Muscle of leg (tissue), 11 donors: ENCODE measurements around the gene OR51A7. TPM values are rescaled to one million over a fixed set of nuclear protein-coding genes. Genes with fewer than 3 reads are reported as not detected.
"Not testable (repeated sequence)": the region's sequence is repeated elsewhere in the genome, so short reads cannot be mapped to it uniquely, and the experiment has no call there.

Experiments used
- DNase-seq: peaks from one replicate; pipeline ENCODE4 v3.0.0; 2013
- H3K27ac ChIP-seq: one replicate; pipeline ENCODE4 v1.5.1; 2013; ENCODE audit warnings: mild to moderate bottlenecking, low read length, control low read depth
- H3K27me3 ChIP-seq: one replicate; pipeline ENCODE4 v1.6.1; 2013; ENCODE audit warnings: low read length; ENCODE audit not compliant: control insufficient read depth, insufficient read depth
- H3K36me3 ChIP-seq: one replicate; pipeline ENCODE4 v1.6.1; 2013; ENCODE audit warnings: low read length; ENCODE audit not compliant: control insufficient read depth, insufficient read depth
- H3K4me1 ChIP-seq: one replicate; pipeline ENCODE4 v1.6.1; 2013; ENCODE audit warnings: low read length; ENCODE audit not compliant: control insufficient read depth, insufficient read depth
- H3K4me3 ChIP-seq: one replicate; pipeline ENCODE4 v1.5.1; 2013; ENCODE audit warnings: low read length, control low read depth
- H3K9me3 ChIP-seq: replicated peaks from 2 replicates; pipeline ENCODE4 v1.6.1; 2013; ENCODE audit warnings: low read depth, low read length; ENCODE audit not compliant: control insufficient read depth
- WGBS: methylation state at CpG from one replicate; pipeline ENCODE4 v1.1.5; 2013; ENCODE audit warnings: missing lambda C conversion rate; ENCODE audit not compliant: insufficient coverage; 5-methylcytosine and 5-hydroxymethylcytosine counted together
- polyA plus RNA-seq, 8 donors: library from polyadenylated mRNA; unstranded; fragments of 120-200 nt; gene quantifications; one replicate each; pipeline versions ENCODE4 v1.2.1 to v1.2.3, GENCODE V29; 2013; ENCODE audit warnings: inconsistent platforms in 1 of 8, low replicate concordance in 1 of 8; ENCODE audit not compliant: insufficient read length in 8 of 8, insufficient read depth in 1 of 8
- total RNA-seq: library from RNA; stranded (reverse); fragments of 120-200 nt; gene quantifications from one replicate; pipeline ENCODE4 v1.2.4, GENCODE V29; 2013

OR51A7 gene
- total and polyA plus RNA-seq, 9 donors = not detected

DNA sequence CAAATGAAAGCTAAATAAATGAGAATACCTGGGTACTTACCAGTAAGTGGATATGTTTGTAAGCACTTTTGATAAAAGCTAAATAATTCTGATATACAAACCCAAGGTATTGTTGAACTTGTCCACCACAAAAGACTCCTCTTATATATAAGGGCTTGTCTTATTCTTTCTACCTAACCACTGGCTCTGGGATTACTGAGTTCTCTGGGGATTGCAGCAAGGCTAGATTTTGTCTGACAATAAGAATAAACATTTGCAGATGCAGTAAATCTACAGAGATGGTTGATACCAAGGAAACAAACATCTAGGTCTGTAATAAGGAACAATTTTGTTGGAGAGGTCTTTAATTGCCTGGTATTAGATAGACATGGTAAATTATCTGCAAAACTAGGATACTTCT, 43.9 kb downstream of the OR51A7 start, which contains the start of gene OR51A4:
Gene OR51A4 (minus strand): TSS at position 101 of the 400 bp plus-strand sequence. CDS start 505 bp downstream, outside the sequence.
- no peaks in the 10 kb centered on the region for H3K27me3 ChIP-seq
- no peak for DNase-seq
- no peaks in the 10 kb centered on the region for H3K4me1 ChIP-seq
- H3K27ac ChIP-seq = no peak within 1 kb of the TSS
- H3K36me3 ChIP-seq = no peaks in the 10 kb centered on the region
- H3K9me3 ChIP-seq = no peaks in the 10 kb centered on the region
- no peak within 1 kb of the TSS for H3K4me3 ChIP-seq

- not testable (repeated sequence) for H3K9me3 ChIP-seq, H3K27ac ChIP-seq, H3K27me3 ChIP-seq, H3K36me3 ChIP-seq, H3K4me1 ChIP-seq, DNase-seq, H3K4me3 ChIP-seq
- WGBS = 67% methylated on average over 1 of the region's 2 CpGs
Measured at GRCh38 chr11:4955613-4956012, 52.0 kb downstream of the OR51A7 start, which contains the start of gene OR51A2. OR51A2 (minus strand) TSS chr11:4955713; CDS start chr11:4955713, 0 bp downstream.

GRCh38 chr11:4957396-4957795, 53.8 kb downstream of the OR51A7 start:
- no peak overlapping the region for H3K27ac ChIP-seq
- H3K9me3 ChIP-seq = no peaks in the 10 kb centered on the region
- 83% methylated on average over 2 of the region's 4 CpGs for WGBS
- H3K27me3 ChIP-seq = no peaks in the 10 kb centered on the region
- H3K36me3 ChIP-seq = no peaks in the 10 kb centered on the region
- no peak overlapping the region for H3K4me3 ChIP-seq
- no peak for DNase-seq
- H3K4me1 ChIP-seq = no peaks in the 10 kb centered on the region

Other genes with a start within 250 kb of the OR51A7 start
- gene OR51E2, start 205.9 kb upstream of the OR51A7 start, total RNA-seq = 0.53 TPM
- 1 to 10 TPM in 5 of 8 donors, under 1 TPM in 3; 0.51 to 1.8 (median 1.1) TPM for gene OR51E2, start 205.9 kb upstream of the OR51A7 start, polyA plus RNA-seq
- not detected for gene MMP26, start 199.0 kb upstream of the OR51A7 start, total RNA-seq
- gene MMP26, start 199.0 kb upstream of the OR51A7 start, polyA plus RNA-seq = not detected
- not detected for gene OR51F1, start 133.8 kb upstream of the OR51A7 start, total RNA-seq
- gene OR51F1, start 133.8 kb upstream of the OR51A7 start, polyA plus RNA-seq = not detected
- not detected for gene OR52R1, start 99.4 kb upstream of the OR51A7 start, total RNA-seq
- not detected for gene OR52R1, start 99.4 kb upstream of the OR51A7 start, polyA plus RNA-seq
- gene OR51F2, start 82.5 kb upstream of the OR51A7 start, total RNA-seq = not detected
- under 1 TPM in 1 of 8 donors, not detected in 7; 0.10 TPM for gene OR51F2, start 82.5 kb upstream of the OR51A7 start, polyA plus RNA-seq
- gene OR51S1, start 54.6 kb upstream of the OR51A7 start, total RNA-seq = not detected
- not detected for gene OR51S1, start 54.6 kb upstream of the OR51A7 start, polyA plus RNA-seq
- gene OR51T1, start 21.9 kb upstream of the OR51A7 start, total RNA-seq = not detected
- not detected for gene OR51T1, start 21.9 kb upstream of the OR51A7 start, polyA plus RNA-seq
- not detected for gene OR51G2, start 15.6 kb downstream of the OR51A7 start, total RNA-seq
- not detected for gene OR51G2, start 15.6 kb downstream of the OR51A7 start, polyA plus RNA-seq
- not detected for gene OR51G1, start 20.6 kb downstream of the OR51A7 start, total RNA-seq
- gene OR51G1, start 20.6 kb downstream of the OR51A7 start, polyA plus RNA-seq = not detected
- 0.04 TPM for gene OR51A4, start 43.8 kb downstream of the OR51A7 start, total RNA-seq
- not detected for gene OR51A4, start 43.8 kb downstream of the OR51A7 start, polyA plus RNA-seq
- gene OR51A2, start 51.9 kb downstream of the OR51A7 start, total RNA-seq = not detected
- not detected for gene OR51A2, start 51.9 kb downstream of the OR51A7 start, polyA plus RNA-seq
- not detected for gene OR51L1, start 91.1 kb downstream of the OR51A7 start, total RNA-seq
- gene OR51L1, start 91.1 kb downstream of the OR51A7 start, polyA plus RNA-seq = under 1 TPM in 2 of 8 donors, not detected in 6; 0.01 to 0.12 TPM
- gene OR52J3, start 142.7 kb downstream of the OR51A7 start, total RNA-seq = not detected
- gene OR52J3, start 142.7 kb downstream of the OR51A7 start, polyA plus RNA-seq = not detected
- gene OR52E2, start 155.8 kb downstream of the OR51A7 start, total RNA-seq = not detected
- not detected for gene OR52E2, start 155.8 kb downstream of the OR51A7 start, polyA plus RNA-seq
- not detected for gene OR52E1, start 165.8 kb downstream of the OR51A7 start, total RNA-seq
- gene OR52E1, start 165.8 kb downstream of the OR51A7 start, polyA plus RNA-seq = not detected
- not detected for gene OR52A5, start 234.6 kb downstream of the OR51A7 start, total RNA-seq
- gene OR52A5, start 234.6 kb downstream of the OR51A7 start, polyA plus RNA-seq = not detected